Subcutaneous adipose tissue (tissue), 4 donors: ENCODE data around the gene PUDP. TPM values are rescaled to one million over a fixed set of nuclear protein-coding genes. Genes with fewer than 3 reads are reported as not detected.

Experiments used
- CTCF ChIP-seq: fragments of 450-650 bp; IDR thresholded peaks from one replicate; pipeline ENCODE4 v1.5.1; 2016; ENCODE audit warnings: low read depth, mild to moderate bottlenecking, control low read depth, antibody characterized with exemption, moderate library complexity
- total RNA-seq, 4 donors: library from RNA; depleted of rRNA; stranded (reverse); fragments of >200 nt; gene quantifications; one replicate each; pipeline ENCODE4 v1.1.0, GENCODE V29; 2016

PUDP gene
- total RNA-seq, 4 donors from 2014 or later: 7.9 to 23.3 (median 12.6) TPM

DNA sequence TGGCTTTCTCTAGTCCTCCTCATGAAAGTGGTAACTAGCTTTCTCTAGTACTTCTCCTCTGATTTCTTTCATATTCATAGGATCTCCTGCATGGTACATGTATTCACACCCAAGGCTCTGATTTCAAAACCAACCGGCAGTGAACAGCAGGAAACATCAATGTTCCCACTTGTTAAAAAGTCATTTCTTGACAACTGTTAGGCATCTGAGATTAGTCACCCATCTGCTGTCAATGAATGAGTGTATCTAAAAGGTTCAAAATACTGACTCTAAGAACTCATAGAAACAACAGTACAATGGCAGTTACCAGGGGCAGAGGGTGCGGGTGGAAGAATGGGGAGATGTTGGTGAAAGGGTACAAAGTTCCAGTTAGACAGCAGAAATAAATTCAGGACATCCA lies 31.5 kb upstream of the PUDP start:
- TF ChIP-seq CTCF: no peak

DNA sequence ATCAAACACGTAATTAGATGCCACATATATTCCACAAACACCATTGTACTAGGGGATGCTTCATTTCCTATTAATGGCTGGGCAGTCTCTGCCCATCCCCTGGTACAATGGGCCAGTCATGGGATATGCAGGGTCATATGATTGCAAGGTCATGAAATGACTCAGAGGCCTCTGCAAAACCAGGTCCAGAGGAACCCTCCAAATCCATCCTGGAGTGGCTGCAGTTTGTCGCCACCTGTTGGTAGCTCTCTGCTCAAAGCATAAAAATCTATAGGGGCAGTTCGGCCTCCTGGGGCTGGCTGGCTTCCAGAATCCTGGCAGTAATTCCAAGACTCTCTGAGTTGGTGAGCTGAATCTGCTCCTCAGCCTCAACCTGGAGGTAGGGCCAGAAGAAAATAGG lies 22.9 kb upstream of the PUDP start:
- no peak for TF ChIP-seq CTCF

GRCh38 chrX:7169627-7170026 lies 21.7 kb upstream of the PUDP start:
- TF ChIP-seq CTCF: no peak

DNA sequence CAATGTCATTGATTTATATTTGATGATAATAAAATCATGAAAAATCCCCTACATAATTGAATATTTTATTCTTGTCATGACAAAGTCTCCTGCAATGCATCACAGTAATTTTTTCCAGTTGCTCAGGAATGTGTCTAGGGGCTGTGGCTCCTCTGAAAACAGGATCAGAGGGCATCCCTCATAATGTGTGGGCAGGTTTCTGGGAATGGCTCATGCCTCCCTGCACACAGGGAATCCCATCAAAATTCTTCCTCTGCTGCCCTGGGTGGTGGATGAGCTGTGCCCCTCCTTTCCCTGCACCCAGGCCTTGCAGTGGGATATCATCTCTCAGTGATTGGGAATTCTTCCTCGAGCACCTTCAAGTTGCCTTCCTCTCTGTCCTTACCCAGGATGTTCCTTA lies 20.4 kb upstream of the PUDP start:
- TF ChIP-seq CTCF: no peak

GRCh38 chrX:7164174-7164573 lies 16.2 kb upstream of the PUDP start:
- no peak for TF ChIP-seq CTCF

DNA sequence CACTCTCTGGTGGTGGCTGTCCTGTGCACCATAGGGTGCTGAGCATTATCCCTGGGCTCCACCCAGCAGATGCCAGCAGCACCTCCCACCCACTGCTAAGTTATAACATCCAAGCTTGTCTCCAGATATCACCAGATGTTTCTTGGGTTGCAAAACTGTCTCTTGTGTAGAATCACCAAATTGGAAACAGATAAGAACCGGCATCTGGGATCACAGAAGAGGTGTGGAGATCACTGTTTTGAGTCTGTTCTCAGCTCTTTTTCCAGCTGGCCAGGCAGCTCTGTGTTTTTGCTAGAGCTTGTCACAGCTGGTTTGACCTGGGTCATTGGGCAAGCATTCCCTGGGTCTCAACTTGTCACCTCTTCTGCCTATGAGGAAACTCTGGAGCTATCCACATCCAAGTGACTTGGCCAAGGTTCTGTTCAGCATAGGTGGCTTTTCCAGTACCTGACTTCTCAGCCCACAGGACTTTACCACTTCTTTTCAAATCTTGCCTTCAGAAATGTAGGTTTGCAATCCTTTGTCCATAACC lies 15.3 kb upstream of the PUDP start:
- TF ChIP-seq CTCF: no peak

DNA sequence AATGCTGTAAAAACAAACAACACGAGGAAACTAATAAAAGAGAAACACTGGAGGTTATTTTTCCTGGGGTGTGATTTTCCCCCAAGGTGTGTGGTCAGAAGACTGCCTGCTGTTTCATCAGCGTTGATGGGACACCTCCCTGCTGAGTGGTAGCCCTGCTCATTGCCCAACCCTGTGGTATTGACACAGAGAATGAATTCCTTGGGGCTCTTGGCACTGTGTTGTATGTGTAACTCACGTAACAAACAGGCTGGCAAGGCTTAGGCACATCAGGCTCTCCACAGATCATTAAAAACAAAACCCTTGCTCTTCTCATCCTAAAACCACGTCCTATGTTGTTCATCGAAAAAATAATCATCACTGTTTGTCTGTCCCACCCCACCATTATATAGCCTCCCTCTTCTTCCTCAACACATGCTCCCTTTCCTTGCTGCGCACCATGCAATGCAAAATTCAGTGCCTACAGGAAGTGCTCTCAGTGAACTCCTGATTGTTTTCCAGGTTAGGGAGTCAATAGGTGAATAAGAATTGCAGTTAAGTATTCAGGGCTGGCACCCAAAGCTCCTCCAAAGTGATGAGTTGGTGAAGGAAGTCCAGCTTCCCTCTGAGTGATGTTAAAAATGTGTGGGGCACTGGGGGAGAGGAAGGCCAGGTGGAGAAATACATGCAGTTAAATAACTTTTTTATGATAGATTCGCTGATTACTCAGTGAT lies 11.4 kb upstream of the PUDP start:
- TF ChIP-seq CTCF: no peak
